Lower leg skin (tissue), 3 donors: Measurements from ENCODE around the gene RET.

ENCODE experiments used
- POLR2A ChIP-seq, 2 donors: fragments of 450-650 bp; IDR thresholded peaks; one replicate each; pipeline ENCODE4 v1.6.1; 2016 to 2017; ENCODE audit warnings: antibody characterized with exemption in 2 of 2, mild to moderate bottlenecking in 1 of 2, moderate library complexity in 1 of 2
- TF ChIP-seq, protein P1 (sequence below), 3 donors: fragments of 450-650 bp; IDR thresholded peaks; one replicate each; pipeline ENCODE4 v1.5.1; 2016; ENCODE audit warnings: antibody characterized with exemption in 3 of 3, mild to moderate bottlenecking in 3 of 3, moderate library complexity in 2 of 3

- TF ChIP-seq, protein P1, sequence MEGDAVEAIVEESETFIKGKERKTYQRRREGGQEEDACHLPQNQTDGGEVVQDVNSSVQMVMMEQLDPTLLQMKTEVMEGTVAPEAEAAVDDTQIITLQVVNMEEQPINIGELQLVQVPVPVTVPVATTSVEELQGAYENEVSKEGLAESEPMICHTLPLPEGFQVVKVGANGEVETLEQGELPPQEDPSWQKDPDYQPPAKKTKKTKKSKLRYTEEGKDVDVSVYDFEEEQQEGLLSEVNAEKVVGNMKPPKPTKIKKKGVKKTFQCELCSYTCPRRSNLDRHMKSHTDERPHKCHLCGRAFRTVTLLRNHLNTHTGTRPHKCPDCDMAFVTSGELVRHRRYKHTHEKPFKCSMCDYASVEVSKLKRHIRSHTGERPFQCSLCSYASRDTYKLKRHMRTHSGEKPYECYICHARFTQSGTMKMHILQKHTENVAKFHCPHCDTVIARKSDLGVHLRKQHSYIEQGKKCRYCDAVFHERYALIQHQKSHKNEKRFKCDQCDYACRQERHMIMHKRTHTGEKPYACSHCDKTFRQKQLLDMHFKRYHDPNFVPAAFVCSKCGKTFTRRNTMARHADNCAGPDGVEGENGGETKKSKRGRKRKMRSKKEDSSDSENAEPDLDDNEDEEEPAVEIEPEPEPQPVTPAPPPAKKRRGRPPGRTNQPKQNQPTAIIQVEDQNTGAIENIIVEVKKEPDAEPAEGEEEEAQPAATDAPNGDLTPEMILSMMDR (IDR thresholded peaks at IDR 0.05), result no peak
- no peak for TF ChIP-seq POLR2A (IDR thresholded peaks at IDR 0.05)
Measured at GRCh38 chr10:43111921-43112607, 35.2 kb downstream of the RET start.
